T47D (cell line): ENCODE results near the gene LITAFD.

Source experiments
- DNase-seq, 2 experiments: peaks; one replicate each; pipeline versions ENCODE4 v3.0.0 to v3.0.0-alpha.2; 2011 to 2012; ENCODE audit warnings: low read depth in 1 of 2, low spot score in 1 of 2
- JUND ChIP-seq: IDR thresholded peaks from 2 replicates; pipeline ENCODE4 v1.6.1; 2012; ENCODE audit warnings: low read depth
- in situ Hi-C: cut with HindIII; loops from 2 replicates; pipeline ENCODE4 v1.10.0; 2016; ENCODE audit warnings: low sequenced_read_pairs, low pct_unique_long_range_greater_than_20kb

Gene LITAFD

DNA sequence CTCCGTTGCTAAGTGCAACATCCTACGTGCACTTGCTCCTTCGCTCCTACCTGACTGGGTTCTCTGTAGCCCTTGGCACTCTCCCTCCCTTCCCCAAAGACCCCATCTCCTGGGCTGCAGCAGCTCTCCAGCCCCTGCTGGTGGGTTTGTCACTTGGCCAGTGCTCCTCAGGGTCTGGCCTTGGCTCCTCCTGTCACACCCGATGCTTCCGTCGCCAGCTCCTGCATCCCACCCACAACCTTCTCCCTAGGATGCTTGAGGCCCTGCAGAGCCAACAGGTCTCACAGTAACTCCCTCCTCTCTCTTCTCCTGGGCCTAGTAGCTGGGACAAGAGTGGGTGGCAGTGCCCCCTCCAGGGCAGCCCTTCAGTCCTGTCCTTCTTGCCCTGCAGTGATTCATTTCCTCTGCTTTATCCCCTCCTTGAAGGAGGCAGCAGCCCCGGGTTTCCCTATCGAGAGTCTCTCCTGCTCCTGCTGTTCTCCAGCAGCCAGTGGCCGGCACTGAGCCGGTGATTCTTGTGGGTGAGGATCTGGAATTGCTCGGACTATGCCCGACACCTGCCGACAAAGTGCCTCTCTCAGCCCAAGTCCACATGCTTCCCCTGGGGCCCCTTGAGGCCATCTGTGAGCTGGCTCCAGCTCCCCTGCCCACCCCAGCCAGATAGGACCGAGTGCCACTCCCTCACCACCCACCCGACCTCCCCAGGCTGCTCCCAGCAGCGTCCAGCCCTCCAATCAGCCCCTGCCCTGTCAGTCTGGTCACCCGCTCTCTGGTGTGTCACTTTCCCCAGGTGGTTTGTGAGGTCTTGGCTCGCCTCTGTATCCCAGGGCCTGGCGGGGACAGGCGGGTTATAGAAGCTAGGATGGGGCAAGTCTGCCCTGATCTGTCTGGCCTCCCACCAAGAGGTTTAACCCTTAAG, 3.8 kb downstream of the LITAFD start:
- TF ChIP-seq JUND, result no peak
- no peak for DNase-seq
- in situ Hi-C loops, result no loop called here

GRCh38 chr16:8886593-8887430, 4.7 kb downstream of the LITAFD start:
- in situ Hi-C loops, result no loop called here
- no peak for TF ChIP-seq JUND
- DNase-seq, result no peak

DNA sequence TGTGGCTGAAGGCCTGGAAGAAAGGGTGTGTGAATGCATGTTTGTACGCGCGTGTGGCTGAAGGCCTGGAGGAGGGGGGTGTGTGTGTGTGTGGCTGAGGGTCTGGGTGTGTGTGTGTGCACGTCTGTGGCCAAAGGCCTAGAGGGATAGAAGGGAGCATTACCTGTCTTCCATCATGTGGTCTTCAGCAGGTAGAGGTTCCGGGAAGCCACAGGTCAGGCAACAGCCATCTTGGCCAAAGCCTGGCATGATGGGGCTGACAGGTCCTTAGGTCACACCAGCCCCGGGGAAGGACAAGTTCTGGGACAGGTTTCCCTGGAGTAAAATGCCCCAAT, 5.2 kb downstream of the LITAFD start:
- no peak for TF ChIP-seq JUND

DNA sequence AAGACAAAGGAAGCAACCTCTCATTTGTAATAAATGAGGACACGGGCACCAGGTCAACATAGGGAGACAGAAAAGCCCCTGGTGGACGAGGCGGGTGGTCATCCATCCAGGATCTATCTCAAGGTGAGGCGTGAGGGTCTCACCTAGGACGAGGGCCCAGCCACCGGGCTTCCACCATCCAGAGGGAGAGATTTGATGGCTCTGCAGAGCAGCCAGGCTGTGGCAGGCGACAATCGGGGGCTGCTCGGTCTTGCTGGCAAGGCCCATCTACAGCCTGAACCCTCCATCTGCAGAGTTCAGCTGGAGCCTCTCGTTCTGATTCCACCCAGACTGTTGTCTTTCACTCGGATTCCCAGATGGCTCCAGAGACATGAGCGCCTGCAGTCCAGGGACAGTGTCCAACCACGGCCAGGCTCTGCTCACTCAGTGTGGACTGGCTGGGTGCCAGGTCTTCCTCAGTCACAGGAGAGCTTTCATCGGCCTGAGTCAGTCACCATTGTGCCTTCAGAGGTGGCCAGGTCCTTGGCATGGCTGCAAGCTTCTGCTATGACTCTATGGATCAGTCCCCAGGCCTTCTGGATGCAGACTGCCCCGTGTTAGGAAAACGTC, 5.9 kb downstream of the LITAFD start:
- DNase-seq, result no peak
- no peak for TF ChIP-seq JUND
- in situ Hi-C loops, result no loop called here

More for the DNA sequence above, 5.2 kb downstream of the LITAFD start:
- no peak for DNase-seq
- in situ Hi-C loops, result no loop called here

GRCh38 chr16:8888951-8889892, 7.1 kb downstream of the LITAFD start:
- in situ Hi-C loops, result no loop called here
- DNase-seq, result no peak
- TF ChIP-seq JUND, result no peak

- in situ Hi-C loops, result no loop called here
- DNase-seq, result no peak
- no peak for TF ChIP-seq JUND
Observed at GRCh38 chr16:8889893-8890548, 7.9 kb downstream of the LITAFD start.

GRCh38 chr16:8890549-8890921, 8.4 kb downstream of the LITAFD start:
- no peak for DNase-seq
- TF ChIP-seq JUND, result no peak
- in situ Hi-C loops, result no loop called here

GRCh38 chr16:8892101-8892575, 10.0 kb downstream of the LITAFD start:
- no peak for TF ChIP-seq JUND
- in situ Hi-C loops, result no loop called here
- DNase-seq, result no peak

DNA sequence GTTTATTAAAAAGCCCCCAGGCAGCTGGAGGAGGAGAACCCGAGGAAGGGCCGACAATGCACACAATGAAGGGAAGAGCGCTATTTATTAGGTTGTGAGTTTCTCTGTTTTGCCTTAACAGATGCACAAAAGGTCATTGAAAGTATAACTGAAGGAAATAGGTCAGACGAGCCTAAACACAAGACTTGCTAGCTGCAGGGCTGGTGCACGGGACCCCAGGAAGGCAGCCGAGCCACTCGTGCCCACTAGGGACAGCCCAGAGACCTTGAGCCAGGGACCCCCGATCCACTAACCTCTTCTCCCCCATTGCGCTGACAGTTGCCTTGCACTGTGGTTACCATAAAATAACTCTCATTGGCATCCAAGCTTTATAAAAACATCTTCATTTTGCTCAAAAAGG, 11.3 kb downstream of the LITAFD start:
- TF ChIP-seq JUND, result no peak
- DNase-seq, result no peak
- in situ Hi-C loops, result no loop called here

DNA sequence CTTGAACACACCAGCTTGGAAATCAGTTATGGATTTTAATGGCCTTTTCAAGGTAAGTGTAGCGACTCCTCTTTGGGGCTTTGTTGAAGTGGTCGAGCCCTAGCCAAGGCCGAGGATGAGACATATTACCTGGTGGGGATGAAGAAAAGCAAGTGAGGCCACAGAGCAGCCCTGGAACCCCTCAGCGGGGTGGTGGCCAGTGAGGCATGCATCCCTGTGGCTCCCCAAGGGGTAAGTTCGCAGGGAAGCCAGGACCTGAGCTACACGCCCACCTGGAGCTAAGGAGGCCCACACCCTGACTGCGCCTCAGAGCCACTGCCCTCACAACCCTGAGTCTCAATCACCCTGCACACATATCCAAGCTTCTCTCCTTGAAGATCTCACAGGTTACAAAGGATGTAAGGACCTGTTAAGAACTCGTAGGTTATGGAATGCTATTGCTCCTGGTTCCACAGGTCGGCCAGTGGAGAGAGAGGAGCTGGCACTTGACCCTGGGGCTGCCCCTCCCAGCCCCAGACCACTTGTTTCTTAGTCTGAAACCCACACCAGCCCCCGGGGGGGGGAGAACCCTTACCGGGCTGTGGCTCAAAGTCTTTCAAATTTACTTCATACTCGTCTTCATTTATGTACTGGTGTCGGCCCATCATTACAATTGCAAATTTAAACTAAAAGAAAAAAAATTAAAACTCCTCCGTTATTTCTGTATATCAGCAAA, 12.0 kb downstream of the LITAFD start:
- in situ Hi-C loops, result no loop called here
- no peak for DNase-seq
- TF ChIP-seq JUND, result no peak
